Epithelial cell of proximal tubule (primary cell): ENCODE results near the gene WNT3A. TPM values are rescaled to one million over a fixed set of nuclear protein-coding genes. Genes with fewer than 3 reads are reported as not detected.

ENCODE experiments used
- DNase-seq: peaks from one replicate; pipeline ENCODE4 v3.0.0-alpha.2; 2011; ENCODE audit warnings: low read depth
- H3K4me3 ChIP-seq: 2 replicates; pipeline ENCODE4 v1.5.1; 2011; ENCODE audit warnings: low read depth, mild to moderate bottlenecking, low read length
- total RNA-seq: library from RNA; depleted of rRNA; stranded (reverse); fragments of >200 nt; gene quantifications from 2 replicates; pipeline ENCODE4 v1.2.3, GENCODE V29; 2015
- TF ChIP-seq, protein P1 (sequence below): conservative IDR thresholded peaks from 2 replicates; pipeline ENCODE4 v1.5.1; 2012; ENCODE audit warnings: low read depth, mild to moderate bottlenecking, low read length

The WNT3A gene
- total RNA-seq, 1 donor from 2014 or later: not detected

- TF ChIP-seq, protein P1, sequence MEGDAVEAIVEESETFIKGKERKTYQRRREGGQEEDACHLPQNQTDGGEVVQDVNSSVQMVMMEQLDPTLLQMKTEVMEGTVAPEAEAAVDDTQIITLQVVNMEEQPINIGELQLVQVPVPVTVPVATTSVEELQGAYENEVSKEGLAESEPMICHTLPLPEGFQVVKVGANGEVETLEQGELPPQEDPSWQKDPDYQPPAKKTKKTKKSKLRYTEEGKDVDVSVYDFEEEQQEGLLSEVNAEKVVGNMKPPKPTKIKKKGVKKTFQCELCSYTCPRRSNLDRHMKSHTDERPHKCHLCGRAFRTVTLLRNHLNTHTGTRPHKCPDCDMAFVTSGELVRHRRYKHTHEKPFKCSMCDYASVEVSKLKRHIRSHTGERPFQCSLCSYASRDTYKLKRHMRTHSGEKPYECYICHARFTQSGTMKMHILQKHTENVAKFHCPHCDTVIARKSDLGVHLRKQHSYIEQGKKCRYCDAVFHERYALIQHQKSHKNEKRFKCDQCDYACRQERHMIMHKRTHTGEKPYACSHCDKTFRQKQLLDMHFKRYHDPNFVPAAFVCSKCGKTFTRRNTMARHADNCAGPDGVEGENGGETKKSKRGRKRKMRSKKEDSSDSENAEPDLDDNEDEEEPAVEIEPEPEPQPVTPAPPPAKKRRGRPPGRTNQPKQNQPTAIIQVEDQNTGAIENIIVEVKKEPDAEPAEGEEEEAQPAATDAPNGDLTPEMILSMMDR: no peak
- no peak for DNase-seq
- peak overlapping the region; percentile 89 for H3K4me3 ChIP-seq
These were observed 94.8 kb downstream of the WNT3A start for GRCh38 chr1:228101614-228101993.

DNA sequence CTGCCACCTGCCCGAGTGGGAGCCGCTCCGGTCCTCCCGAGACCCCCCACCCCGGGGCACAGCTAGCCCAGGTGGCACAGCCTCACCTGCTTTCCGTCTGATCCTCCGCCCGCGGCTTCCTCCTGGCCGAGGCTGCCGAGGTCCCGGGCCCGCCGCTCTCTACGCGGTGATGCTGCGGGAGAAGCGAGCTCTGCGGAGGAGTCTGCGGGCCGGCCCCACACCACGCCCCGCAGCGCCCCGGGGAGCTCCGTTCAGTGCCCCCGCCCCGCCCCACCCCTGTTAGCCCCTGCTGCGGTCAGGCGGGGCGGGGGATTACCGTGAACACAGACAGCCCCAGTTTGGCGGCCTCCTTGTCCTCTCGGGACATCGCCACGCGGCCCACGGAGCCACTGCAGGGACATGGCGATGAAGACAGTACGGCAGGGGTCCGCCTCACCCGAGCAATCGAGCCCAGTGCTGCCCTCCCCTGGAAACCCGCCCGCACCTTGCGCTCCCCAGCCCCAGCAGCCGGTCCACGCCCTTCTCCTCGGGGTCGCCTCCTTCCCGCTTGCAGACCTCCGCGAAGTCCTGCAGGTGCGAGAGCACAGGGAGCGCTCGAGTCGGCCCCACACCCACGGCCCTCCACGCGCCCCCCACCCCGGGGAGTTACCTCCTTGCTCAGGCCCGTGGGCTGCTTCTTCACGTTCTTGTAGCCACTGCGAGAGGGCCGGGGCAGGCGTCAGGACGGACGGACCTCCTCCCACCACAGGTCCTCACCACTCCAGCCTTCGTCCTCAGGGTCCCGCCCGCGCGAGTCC is 95.4 kb downstream of the WNT3A start:
- TF ChIP-seq, protein P1: peak; percentile 32
- DNase-seq: no peak
- peak overlapping the region; percentile 89 for H3K4me3 ChIP-seq

DNA sequence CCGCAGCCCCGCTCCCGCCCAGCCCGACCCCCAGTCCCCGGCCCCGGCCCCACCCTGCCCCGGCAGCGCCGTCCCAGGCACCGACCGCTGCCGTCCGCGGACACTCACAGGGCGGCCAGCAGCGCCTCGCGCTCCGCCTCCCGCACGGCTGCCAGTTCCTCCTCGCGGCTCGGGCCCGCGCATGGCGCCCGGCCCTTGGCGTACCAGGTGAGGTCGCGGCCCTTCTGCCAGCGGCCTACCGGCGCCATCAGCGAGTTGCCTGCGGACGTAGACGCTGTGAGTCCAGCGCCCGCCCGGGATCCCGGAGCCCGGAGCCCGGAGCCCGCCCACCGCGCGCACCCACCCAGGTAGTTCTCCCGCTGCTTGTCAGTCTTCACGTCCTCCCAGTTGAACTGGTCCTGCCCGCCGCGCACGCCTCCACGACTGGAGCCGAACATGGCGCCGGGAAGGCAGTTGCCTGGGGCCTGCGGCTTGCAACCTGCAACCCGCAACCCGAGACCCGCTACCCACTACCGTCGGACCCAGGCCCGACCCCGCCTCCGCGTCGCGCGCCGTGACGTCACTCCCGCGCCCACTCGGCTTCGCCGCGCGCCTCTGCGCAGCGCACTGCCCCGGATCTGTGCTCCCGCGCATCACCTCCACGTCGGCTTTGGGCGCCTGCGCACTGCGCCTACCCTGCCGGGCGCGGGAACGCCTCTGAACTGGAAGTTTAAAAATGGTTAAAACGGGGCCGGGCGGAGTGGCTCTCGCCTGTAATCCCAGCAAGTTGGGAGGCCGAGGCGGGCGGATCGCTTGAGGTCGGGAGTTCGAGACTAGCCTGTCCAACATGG is 96.2 kb downstream of the WNT3A start, which contains the start of gene C1orf35:
C1orf35 (minus strand) TSS at position 535 of the 830 bp plus-strand sequence; CDS start at position 437, 98 bp downstream.
- H3K4me3 ChIP-seq: peak within 1 kb of the TSS; percentile 89
- DNase-seq: no peak
- TF ChIP-seq, protein P1: no peak

- H3K4me3 ChIP-seq: no peak overlapping the region
- TF ChIP-seq, protein P1: no peak
- DNase-seq: no peak
These were observed 97.9 kb downstream of the WNT3A start for GRCh38 chr1:228104526-228105269.

GRCh38 chr1:228105270-228105995 is 98.6 kb downstream of the WNT3A start:
- TF ChIP-seq, protein P1: no peak
- H3K4me3 ChIP-seq: no peak overlapping the region
- no peak for DNase-seq
